Right lobe of liver (tissue), 6 donors: ENCODE measurements around the gene MBTPS2. TPM values are rescaled to one million over a fixed set of nuclear protein-coding genes. Genes with fewer than 3 reads are reported as not detected.

Experiments
- ATAC-seq, 4 donors: fragments of 200-7000 bp; cut with Tn5 transposase; one replicate each; pipeline ENCODE4 v1.9.1; 2020; ENCODE audit warnings: mild to moderate bottlenecking in 4 of 4, moderate library complexity in 4 of 4
- DNase-seq, 3 donors: peaks; one replicate each; pipeline ENCODE4 v3.0.0-alpha.2; 2020
- H3K27ac ChIP-seq, 3 donors: fragments of 200-600 bp; one replicate each; pipeline ENCODE4 v1.8.0; 2022
- H3K27me3 ChIP-seq, 2 donors: fragments of 200-600 bp; one replicate each; pipeline ENCODE4 v1.8.0; 2022
- H3K36me3 ChIP-seq, 4 donors: fragments of 200-600 bp; sonication (generic) in 1 of 4; one replicate each; pipeline versions ENCODE4 v1.5.1 to v1.8.0; 2017 to 2022; ENCODE audit warnings: control low read depth in 1 of 4
- H3K4me1 ChIP-seq, 4 donors: fragments of 200-600 bp; sonication (generic) in 1 of 4; one replicate each; pipeline versions ENCODE4 v1.5.1 to v1.8.0; 2017 to 2022; ENCODE audit warnings: control low read depth in 1 of 4
- H3K4me3 ChIP-seq, 3 donors: fragments of 200-600 bp; one replicate each; pipeline ENCODE4 v1.8.0; 2022
- H3K9me3 ChIP-seq, 4 donors: fragments of 200-600 bp; sonication (generic) in 1 of 4; one replicate each; pipeline versions ENCODE4 v1.5.1 to v1.8.0; 2017 to 2022; ENCODE audit warnings: control low read depth in 1 of 4
- POLR2A ChIP-seq: fragments of 450-650 bp; IDR thresholded peaks from one replicate; pipeline ENCODE4 v1.6.1; 2017; ENCODE audit warnings: antibody characterized with exemption, mild to moderate bottlenecking
- WGBS: methylation state at CpG from one replicate; pipeline ENCODE4 v1.1.6; 2018; ENCODE audit warnings: low coverage, low lambda C conversion rate; ENCODE audit not compliant: insufficient coverage; ENCODE audit errors: missing lambda C conversion rate; 5-methylcytosine and 5-hydroxymethylcytosine counted together
- intact Hi-C, 2 donors: fragments of 100-400 bp; cut with DNase I; formaldehyde crosslinking; loops; one replicate each; pipeline versions ENCODE4 v1.11.2 to v1.14.1; 2022
- total RNA-seq, 6 experiments: library from RNA; depleted of rRNA in 2 of 6; stranded (reverse); fragments of >200 nt in 2 of 6; fragmentation: NEBNext Ultra II Directional in 3 of 6; extraction: Animal tissue kit (Norgen Biotek cat#: 25700) in 3 of 6; gene quantifications; one replicate each; pipeline versions ENCODE4 v1.1.0 to v1.2.4, GENCODE V29; 2016 to 2023
- TF ChIP-seq, protein P1 (sequence below), 4 donors: fragments of 200-600 bp in 3 of 4; fragments of 450-650 bp in 1 of 4; IDR thresholded peaks; one replicate each; pipeline versions ENCODE4 v1.5.1 to v1.8.0; 2016 to 2022; ENCODE audit warnings: antibody characterized with exemption in 4 of 4, mild to moderate bottlenecking in 2 of 4
- donor health status: DM: no; HTN: yes; CAD: no.
- donor health status: DM: no; HTN: no; CAD: no.
- donor health status: DM: no; HTN: no; CAD: no.
- donor health status: DM: no; HTN: yes; CAD: no.
- donor health status: DM: no; HTN: yes; CAD: no.

The MBTPS2 gene
- total RNA-seq, 6 experiments from 2014 or later, result 10.0 to 13.6 (median 11.0) TPM

DNA sequence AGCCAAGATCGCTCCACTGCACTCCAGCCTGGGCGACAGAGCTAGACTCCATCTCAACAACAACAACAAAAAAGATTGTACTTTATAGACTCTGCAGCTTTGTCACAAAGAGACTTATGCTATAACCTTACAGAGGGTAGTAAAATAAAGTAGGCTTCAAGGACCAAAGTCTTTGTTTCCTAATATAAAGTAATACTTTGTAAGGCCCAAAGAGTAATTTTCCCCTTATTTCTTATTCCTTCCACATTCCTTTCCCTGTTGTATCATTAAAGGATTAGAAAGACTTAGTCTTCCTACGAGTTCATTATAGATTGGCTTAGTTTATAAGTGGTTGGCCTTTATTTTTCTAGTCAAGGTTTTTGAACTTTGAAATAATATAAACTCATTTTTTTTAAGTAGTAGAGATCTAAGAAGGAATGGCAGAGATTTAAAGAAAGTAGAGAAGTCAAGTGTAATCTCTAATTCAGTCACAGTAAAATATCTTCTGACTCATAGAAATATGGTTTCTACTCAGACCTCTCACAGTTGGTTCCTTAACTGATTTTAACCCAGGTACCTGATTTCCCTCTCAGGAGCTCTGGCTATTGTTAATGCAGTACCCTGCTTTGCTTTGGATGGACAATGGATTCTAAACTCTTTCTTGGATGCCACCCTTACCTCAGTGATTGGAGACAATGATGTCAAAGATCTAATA, 42.6 kb downstream of the MBTPS2 start:
- 84% methylated on average over 2 of the region's 3 CpGs for WGBS
- Histone ChIP-seq H3K36me3 (peaks cover 0 to 4% (median 1%) of the 10 kb centered on the region in 4 donors), H3K27ac (no peak overlapping the region), H3K9me3 (no peaks in the 10 kb centered on the region), H3K27me3 (peaks cover 0 to 4% of the 10 kb centered on the region in 2 donors), H3K4me1 (no peaks in the 10 kb centered on the region), H3K4me3 (no peak overlapping the region)
- intact Hi-C loops, result no loop called here
- ATAC-seq, result no peak
- no peak for TF ChIP-seq POLR2A
- TF ChIP-seq, protein P1, sequence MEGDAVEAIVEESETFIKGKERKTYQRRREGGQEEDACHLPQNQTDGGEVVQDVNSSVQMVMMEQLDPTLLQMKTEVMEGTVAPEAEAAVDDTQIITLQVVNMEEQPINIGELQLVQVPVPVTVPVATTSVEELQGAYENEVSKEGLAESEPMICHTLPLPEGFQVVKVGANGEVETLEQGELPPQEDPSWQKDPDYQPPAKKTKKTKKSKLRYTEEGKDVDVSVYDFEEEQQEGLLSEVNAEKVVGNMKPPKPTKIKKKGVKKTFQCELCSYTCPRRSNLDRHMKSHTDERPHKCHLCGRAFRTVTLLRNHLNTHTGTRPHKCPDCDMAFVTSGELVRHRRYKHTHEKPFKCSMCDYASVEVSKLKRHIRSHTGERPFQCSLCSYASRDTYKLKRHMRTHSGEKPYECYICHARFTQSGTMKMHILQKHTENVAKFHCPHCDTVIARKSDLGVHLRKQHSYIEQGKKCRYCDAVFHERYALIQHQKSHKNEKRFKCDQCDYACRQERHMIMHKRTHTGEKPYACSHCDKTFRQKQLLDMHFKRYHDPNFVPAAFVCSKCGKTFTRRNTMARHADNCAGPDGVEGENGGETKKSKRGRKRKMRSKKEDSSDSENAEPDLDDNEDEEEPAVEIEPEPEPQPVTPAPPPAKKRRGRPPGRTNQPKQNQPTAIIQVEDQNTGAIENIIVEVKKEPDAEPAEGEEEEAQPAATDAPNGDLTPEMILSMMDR (IDR thresholded peaks at IDR 0.05), result no peak
- no peak for DNase-seq

DNA sequence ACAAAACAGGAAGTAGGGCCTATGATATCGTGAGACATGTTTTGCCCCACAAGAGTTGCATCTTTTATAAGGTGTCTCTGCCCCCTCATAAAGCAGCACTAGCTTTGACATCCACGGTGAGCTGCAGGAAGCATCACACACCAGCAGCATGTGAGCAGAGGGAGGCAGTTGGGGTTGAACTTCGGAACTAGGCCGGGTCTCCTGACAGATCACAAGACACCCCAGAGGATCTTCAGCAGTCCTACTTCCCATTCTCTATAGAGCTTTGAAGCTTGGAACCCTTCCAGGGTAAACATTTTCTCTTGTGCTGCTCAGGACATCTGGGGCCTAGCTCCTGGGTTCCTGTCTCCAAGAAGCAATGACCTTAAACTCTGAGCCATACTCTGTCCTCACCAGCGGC, 43.8 kb downstream of the MBTPS2 start:
- ATAC-seq, result peak; percentile 33 to 62 (median 56)
- peaks cover 0 to 4% (median 1%) of the 10 kb centered on the region in 4 donors for H3K36me3 ChIP-seq
- H3K27ac ChIP-seq, result peak overlapping the region in 1 of 3 donors; percentile 1
- intact Hi-C loops, result no loop called here
- DNase-seq, result peak; percentile 21 to 53 (median 39)
- no peak for TF ChIP-seq POLR2A
- TF ChIP-seq, protein P1 (IDR thresholded peaks at IDR 0.05), result no peak
- H3K4me3 ChIP-seq, result no peak overlapping the region
- no peaks in the 10 kb centered on the region for H3K4me1 ChIP-seq
- peaks cover 0 to 4% of the 10 kb centered on the region in 2 donors for H3K27me3 ChIP-seq
- no peaks in the 10 kb centered on the region for H3K9me3 ChIP-seq
- WGBS, result 32% methylated on average over 3 of the region's 5 CpGs

DNA sequence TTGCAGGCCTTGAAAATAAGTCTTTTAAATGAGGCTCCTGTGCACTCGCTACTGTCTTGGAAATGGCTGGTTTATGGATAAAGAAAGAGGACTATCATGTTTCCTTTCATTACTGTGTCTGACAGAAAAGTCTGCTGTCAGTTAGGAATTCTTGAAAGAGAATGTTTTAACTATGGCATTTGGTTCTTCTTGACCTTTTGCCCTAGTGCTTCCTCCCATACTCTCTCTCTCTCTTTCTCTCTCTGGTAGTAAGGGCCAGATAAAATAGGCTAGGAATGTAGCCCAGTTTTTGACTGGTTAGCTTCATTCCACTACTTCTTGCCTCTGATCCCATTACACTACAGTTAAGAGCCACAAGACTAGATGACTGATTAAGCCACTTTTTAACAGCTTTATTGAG, 46.2 kb downstream of the MBTPS2 start:
- peaks cover 0 to 4% of the 10 kb centered on the region in 2 donors for H3K27me3 ChIP-seq
- DNase-seq (no peak), ATAC-seq (no peak)
- 87% methylated on average over 1 of the region's 1 CpG for WGBS
- H3K4me1 ChIP-seq, result no peaks in the 10 kb centered on the region
- intact Hi-C loops, result no loop called here
- H3K36me3 ChIP-seq, result no peaks in the 10 kb centered on the region
- no peaks in the 10 kb centered on the region for H3K9me3 ChIP-seq
- H3K27ac ChIP-seq, result no peak overlapping the region
- TF ChIP-seq, protein P1 (IDR thresholded peaks at IDR 0.05), result no peak
- TF ChIP-seq POLR2A, result no peak
- no peak overlapping the region for H3K4me3 ChIP-seq

DNA sequence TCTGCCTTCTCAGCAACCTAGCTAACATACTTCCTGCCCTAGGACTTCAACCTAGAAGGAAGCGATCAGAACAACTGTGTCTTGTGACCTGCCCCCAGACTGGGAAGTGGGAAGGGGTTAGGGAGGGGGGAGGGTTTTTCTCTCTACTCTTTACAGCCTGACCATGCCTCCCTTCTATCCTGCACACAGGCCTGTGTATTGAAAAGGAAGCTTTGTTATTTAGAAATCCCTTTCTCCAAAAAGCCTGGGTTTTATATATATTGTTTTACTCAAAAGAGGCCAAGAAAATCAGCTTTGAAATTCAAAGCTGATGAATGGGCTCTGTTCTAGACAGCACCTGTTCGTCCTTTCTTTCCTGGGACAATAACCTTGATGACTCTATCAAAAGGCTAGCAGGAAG, 65.9 kb downstream of the MBTPS2 start:
- Histone ChIP-seq H3K36me3 (no peaks in the 10 kb centered on the region), H3K27me3 (peaks cover 0 to 3% of the 10 kb centered on the region in 2 donors), H3K4me1 (no peaks in the 10 kb centered on the region), H3K4me3 (no peak overlapping the region), H3K9me3 (no peaks in the 10 kb centered on the region), H3K27ac (no peak overlapping the region)
- 48% methylated on average over 2 of the region's 2 CpGs for WGBS
- TF ChIP-seq, protein P1 (IDR thresholded peaks at IDR 0.05), result no peak
- TF ChIP-seq POLR2A, result no peak
- no peak for ATAC-seq
- intact Hi-C loops, result no loop called here
- no peak for DNase-seq
